HG02885 (cell line): ENCODE data around the gene CCDC91.

ENCODE experiments used
- ATAC-seq: cut with Tn5 transposase; IDR thresholded peaks from one replicate; pipeline ENCODE4 v1.9.1; 2021; ENCODE audit warnings: mild to moderate bottlenecking; ENCODE audit not compliant: unreplicated experiment, poor library complexity

Gene CCDC91

DNA sequence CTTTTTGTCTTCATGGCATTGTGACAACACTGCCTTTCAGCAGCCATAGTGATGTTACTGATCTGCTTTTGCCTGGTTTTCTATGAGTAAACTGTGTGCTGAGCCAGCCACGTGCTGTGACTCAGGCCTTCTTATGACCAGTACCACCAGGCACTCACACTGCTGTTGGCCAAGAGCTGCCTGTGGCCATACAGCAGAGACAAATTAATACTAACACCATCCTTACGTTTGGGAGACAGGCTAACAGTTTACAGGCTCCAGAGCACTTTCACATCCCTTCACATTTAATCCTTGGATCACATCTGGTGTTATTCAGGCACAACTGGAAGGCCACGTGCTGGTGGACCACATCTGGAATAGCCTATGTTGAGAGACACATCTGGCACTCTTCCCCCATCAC, 377.9 kb downstream of the CCDC91 start:
- no peak for ATAC-seq

DNA sequence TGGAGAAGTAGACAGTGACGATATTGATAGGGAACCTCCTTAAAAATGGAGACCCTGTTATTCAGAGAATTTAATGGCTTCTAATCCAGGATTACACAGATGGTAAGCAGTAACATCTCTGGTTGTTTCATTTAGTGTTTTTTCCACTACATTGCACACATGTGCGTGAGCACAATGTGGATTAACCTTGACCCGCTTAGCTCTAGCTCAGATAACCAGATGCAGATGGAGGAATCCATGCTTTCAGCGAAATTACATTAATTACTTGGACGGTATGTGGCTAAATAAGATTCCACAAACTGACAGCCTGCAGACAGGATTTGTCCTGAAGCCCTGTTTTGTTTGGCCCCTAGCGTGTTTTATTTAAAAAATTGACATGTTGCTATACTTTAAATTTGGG, 378.4 kb downstream of the CCDC91 start:
- no peak for ATAC-seq

DNA sequence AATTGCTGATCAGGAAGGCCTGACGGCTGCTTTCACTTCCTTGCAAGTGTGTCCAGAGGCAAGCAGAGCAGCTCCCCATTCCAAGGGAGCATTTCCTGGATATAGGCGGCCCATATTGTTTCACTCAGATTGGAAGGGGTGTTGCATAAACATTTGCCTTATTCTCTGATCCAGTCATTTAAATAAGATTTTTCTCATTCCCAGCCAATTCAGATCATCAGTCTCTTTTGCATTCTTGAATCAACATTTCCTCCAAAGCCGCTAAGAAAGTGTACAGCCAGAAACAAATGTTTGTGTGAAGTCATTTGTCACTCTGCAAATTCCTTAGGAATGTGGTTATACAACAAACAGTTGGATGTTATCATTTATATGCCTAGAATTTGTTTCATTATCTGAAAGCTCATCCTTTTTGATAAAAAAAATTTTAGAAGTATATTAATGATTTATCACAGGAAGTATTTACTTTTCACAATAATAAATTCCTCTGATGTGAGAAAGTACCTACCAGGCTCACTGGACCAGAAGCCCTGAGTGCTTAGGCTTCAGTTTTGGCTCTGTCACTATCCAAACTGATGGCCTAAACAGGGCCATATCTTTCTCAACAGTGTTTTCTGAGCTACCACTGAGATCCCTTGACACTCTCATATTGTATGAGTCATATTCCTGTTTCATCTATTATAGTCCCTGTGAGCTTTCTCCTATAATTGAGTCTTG, 379.6 kb downstream of the CCDC91 start:
- ATAC-seq, result no peak

GRCh38 chr12:28570811-28571210, 380.6 kb downstream of the CCDC91 start:
- no peak for ATAC-seq

GRCh38 chr12:28574746-28575592, 384.7 kb downstream of the CCDC91 start:
- no peak for ATAC-seq

DNA sequence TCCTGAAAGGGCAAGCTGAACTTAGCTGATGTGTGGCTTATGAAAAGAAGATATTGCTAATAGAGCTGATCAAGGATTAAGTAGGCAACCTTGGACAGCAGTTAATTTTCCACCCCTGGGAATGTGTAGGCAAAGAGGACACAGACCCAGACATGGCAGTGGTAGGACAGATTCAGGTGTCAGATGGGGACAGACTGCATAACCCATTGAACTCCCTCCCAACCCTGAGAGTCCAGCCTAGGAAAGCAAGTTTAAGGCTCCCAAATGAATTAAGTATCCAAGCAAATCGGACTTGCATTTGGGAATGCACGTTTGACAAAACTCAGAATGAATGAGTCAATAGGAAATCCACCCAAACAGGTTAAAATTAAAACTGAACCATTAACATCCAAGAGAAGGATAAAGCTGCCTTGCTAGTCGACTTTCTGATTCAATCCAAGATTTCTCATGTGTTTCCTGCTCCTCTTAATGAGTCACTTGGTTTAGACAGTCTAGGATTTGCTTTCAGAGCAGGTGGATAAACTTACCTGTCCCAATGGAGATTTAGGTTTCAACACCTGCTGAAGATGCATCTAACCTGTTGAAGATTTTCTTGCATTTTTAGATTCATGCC, 385.4 kb downstream of the CCDC91 start:
- ATAC-seq, result no peak

- no peak for ATAC-seq
These were observed 388.1 kb downstream of the CCDC91 start for GRCh38 chr12:28578361-28578760.

- ATAC-seq, result no peak
These were observed 388.6 kb downstream of the CCDC91 start for GRCh38 chr12:28578833-28579252.

DNA sequence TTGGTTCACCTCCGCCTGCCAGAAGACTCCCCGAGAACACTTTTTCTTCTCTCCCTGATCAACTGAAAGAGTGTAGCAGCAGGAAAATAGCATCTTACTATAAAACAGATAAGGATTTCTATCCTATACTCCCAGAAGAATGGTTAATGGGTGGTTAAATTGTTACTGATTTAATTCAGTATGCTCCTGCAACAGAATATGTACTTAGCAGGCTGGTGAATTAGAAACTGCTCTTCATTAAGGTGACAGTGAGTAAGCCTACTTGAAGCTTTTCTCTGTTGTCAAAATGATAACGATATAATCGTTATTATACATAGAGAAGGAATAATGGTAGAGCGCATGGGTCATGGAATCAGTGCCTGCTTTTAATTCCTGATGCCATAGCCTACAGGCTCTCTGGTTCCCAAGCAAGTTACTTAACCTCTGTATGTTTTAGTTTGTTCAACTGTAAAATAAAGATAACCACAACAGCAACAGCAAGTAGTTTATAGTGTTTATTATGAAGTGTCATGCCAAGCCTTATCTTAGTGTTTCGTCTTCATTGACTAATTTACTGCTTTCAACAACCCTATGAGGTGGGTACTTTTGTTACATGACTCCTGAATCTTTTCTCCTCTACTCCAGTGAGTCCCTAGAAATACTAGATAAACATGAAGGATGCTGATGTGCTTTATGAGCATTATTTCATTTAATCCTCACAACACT, 392.6 kb downstream of the CCDC91 start:
- ATAC-seq, result no peak

DNA sequence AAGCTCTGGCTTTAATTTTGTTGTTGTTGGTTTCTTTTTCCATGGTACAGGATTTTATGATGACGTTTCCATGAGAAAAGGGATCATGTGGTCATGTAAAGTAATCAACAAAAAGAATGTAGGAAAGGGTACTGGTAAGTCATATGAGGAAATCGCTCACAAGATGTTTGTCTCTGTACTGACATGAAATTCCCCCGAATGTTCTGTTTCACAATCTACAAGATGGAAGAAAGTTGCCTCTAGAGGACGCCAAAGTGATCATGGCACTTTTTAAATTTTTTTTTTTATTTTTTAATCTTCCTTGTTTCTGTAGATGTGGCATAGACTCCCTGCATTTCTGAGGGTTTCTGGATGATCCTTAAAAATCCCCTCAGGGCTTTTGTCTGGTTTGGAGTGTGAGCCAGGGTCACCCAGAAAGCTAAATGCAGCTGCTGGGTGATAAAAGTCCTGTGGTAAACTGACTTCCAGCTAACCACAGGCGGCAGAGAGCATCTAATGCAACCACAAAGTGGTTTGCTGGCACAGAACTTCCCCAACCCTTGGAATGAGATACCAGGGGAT, 393.5 kb downstream of the CCDC91 start:
- no peak for ATAC-seq

- no peak for ATAC-seq
These were observed 394.9 kb downstream of the CCDC91 start for GRCh38 chr12:28585146-28585545.

DNA sequence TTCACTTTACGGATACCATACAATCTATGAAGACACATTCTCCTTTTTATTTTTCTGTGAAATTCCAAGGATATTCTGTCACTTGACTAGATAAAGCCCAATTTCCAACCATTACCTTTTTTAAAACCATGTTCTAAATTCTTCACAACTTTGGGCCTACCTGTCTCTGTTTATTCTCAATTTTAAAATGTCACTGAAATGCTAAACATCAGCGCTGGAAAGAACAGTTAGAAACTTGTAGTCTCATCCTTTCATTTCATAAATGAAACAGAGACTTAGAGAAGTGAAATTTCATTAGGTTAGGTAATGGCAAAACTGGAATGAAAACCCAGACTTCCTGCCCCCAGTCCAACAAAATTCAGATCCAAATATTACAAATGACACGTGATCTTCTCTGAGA, 396.2 kb downstream of the CCDC91 start:
- ATAC-seq, result no peak

DNA sequence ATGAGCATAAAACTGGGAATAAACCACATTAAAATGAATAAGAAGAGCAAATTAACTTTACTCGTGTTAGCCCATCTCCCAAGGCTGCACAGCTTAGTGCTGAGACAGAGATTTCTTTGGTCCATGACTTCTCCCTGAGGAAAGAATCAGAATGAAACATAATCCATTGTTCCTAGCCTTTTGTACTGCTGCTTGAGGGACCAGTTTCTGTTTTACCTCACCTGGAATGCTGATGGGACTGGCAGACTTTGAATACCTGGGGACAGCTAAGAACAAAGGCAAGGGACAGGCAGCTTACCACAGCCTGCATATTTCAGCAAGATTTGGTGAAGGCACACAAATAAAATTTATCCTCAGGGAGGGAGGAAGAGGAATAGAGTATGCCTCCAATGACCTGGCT, 401.6 kb downstream of the CCDC91 start:
- no peak for ATAC-seq
